Measurements from ENCODE around the gene ZNF678. TPM values are rescaled to one million over a fixed set of nuclear protein-coding genes. Genes with fewer than 3 reads are reported as not detected.

Gene ZNF678
- total and polyA plus RNA-seq, 8 donors = 1.6 to 8.0 (median 6.0) TPM

- WGBS, 2 donors = 80 to 87% methylated on average over 19 to 20 of the region's 20 CpGs
- H3K27ac ChIP-seq = no peak overlapping the region
- TF ChIP-seq, protein P1, sequence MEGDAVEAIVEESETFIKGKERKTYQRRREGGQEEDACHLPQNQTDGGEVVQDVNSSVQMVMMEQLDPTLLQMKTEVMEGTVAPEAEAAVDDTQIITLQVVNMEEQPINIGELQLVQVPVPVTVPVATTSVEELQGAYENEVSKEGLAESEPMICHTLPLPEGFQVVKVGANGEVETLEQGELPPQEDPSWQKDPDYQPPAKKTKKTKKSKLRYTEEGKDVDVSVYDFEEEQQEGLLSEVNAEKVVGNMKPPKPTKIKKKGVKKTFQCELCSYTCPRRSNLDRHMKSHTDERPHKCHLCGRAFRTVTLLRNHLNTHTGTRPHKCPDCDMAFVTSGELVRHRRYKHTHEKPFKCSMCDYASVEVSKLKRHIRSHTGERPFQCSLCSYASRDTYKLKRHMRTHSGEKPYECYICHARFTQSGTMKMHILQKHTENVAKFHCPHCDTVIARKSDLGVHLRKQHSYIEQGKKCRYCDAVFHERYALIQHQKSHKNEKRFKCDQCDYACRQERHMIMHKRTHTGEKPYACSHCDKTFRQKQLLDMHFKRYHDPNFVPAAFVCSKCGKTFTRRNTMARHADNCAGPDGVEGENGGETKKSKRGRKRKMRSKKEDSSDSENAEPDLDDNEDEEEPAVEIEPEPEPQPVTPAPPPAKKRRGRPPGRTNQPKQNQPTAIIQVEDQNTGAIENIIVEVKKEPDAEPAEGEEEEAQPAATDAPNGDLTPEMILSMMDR (IDR thresholded peaks at IDR 0.05) = no peak
- ATAC-seq (no peak), FAIRE-seq (no peak), DNase-seq (peak in 1 of 6 donors; percentile 47)
- no peak overlapping the region for H3K4me3 ChIP-seq
- H3K9me3 ChIP-seq = no peaks in the 10 kb centered on the region
- intact Hi-C loops (cut with DNase I) = no loop called here
- no peaks in the 10 kb centered on the region for H3K27me3 ChIP-seq
- H3K4me1 ChIP-seq = peaks cover 0 to 4% (median 0%) of the 10 kb centered on the region in 3 donors
- no peaks in the 10 kb centered on the region for H3K36me3 ChIP-seq
These were observed 4.6 kb upstream of the ZNF678 start for GRCh38 chr1:227558732-227559262.

DNA sequence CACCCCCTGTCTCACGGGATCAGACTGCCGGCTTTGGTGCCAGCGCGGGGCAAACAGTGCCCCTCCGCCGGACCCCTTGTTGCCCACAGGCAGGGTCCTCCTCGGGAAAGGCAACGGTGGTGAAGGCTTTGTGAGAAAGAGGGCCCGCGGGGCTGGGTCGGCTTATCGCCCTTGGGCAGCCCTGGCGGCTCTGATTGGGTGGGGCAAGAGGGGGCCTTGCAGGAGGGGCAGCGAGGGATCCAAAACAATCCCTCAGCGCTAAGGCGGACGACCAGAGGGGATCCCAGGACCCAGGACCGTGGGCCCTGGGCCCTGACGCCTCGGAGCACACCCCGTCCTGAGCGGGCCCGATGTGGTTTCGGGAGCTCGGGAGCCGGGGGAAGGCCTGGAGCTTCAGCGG lies 3.9 kb upstream of the ZNF678 start:
- FAIRE-seq = no peak
- TF ChIP-seq, protein P1 (IDR thresholded peaks at IDR 0.05) = no peak

GRCh38 chr1:227559926-227560325 lies 3.4 kb upstream of the ZNF678 start:
- H3K27me3 ChIP-seq = no peaks in the 10 kb centered on the region
- H3K4me1 ChIP-seq = peaks cover 0 to 9% (median 0%) of the 10 kb centered on the region in 3 donors
- H3K27ac ChIP-seq = no peak overlapping the region
- no peaks in the 10 kb centered on the region for H3K9me3 ChIP-seq
- WGBS, 2 donors = 82 to 83% methylated on average over 12 of the region's 12 CpGs
- TF ChIP-seq, protein P1 (IDR thresholded peaks at IDR 0.05) = no peak
- H3K4me3 ChIP-seq = no peak overlapping the region
- FAIRE-seq (no peak), DNase-seq (no peak), ATAC-seq (no peak)
- intact Hi-C loops (cut with DNase I) = no loop called here
- H3K36me3 ChIP-seq = no peaks in the 10 kb centered on the region

More for the DNA sequence above, 3.9 kb upstream of the ZNF678 start:
- DNase-seq (peak in 3 of 6 donors; percentile 8 to 54 (median 40)), ATAC-seq (no peak)
- no peak overlapping the region for H3K27ac ChIP-seq
- 57 to 61% methylated on average over 27 of the region's 27 CpGs for WGBS, 2 donors
- peaks cover 0 to 7% (median 0%) of the 10 kb centered on the region in 3 donors for H3K4me1 ChIP-seq
- intact Hi-C loops (cut with DNase I) = no loop called here
- no peaks in the 10 kb centered on the region for H3K27me3 ChIP-seq
- H3K4me3 ChIP-seq = no peak overlapping the region
- H3K9me3 ChIP-seq = no peaks in the 10 kb centered on the region
- H3K36me3 ChIP-seq = no peaks in the 10 kb centered on the region

GRCh38 chr1:227560393-227561173 lies 2.8 kb upstream of the ZNF678 start:
- DNase-seq = peak in 3 of 6 donors; percentile 7 to 70 (median 50)
- no peaks in the 10 kb centered on the region for H3K27me3 ChIP-seq
- intact Hi-C loops (cut with DNase I) = no loop called here
- no peak for FAIRE-seq
- ATAC-seq = no peak
- H3K4me1 ChIP-seq = peaks cover 0 to 9% (median 0%) of the 10 kb centered on the region in 3 donors
- H3K4me3 ChIP-seq = no peak overlapping the region
- 49 to 53% methylated on average over 49 to 57 of the region's 57 CpGs for WGBS, 2 donors
- TF ChIP-seq, protein P1 (IDR thresholded peaks at IDR 0.05) = no peak
- no peak overlapping the region for H3K27ac ChIP-seq
- H3K9me3 ChIP-seq = no peaks in the 10 kb centered on the region
- no peaks in the 10 kb centered on the region for H3K36me3 ChIP-seq
